Mammary epithelial cell (primary cell): ENCODE data around the gene PPT2.

Experiments
- EZH2 ChIP-seq: IDR thresholded peaks from 2 replicates; pipeline ENCODE4 v1.6.1; 2012; ENCODE audit warnings: low read length, inconsistent platforms, borderline replicate concordance
- TF ChIP-seq, protein P1 (sequence below), 2 donors: IDR thresholded peaks in 1 of 2; conservative IDR thresholded peaks in 1 of 2; 2 replicates each; pipeline ENCODE4 v1.5.1; 2011 to 2012; ENCODE audit warnings: inconsistent platforms in 2 of 2, low read length in 2 of 2, mild to moderate bottlenecking in 2 of 2, control low read depth in 1 of 2, low read depth in 1 of 2; ENCODE audit not compliant: insufficient read depth in 1 of 2; ENCODE audit errors: extremely low read depth in 1 of 2

DNA sequence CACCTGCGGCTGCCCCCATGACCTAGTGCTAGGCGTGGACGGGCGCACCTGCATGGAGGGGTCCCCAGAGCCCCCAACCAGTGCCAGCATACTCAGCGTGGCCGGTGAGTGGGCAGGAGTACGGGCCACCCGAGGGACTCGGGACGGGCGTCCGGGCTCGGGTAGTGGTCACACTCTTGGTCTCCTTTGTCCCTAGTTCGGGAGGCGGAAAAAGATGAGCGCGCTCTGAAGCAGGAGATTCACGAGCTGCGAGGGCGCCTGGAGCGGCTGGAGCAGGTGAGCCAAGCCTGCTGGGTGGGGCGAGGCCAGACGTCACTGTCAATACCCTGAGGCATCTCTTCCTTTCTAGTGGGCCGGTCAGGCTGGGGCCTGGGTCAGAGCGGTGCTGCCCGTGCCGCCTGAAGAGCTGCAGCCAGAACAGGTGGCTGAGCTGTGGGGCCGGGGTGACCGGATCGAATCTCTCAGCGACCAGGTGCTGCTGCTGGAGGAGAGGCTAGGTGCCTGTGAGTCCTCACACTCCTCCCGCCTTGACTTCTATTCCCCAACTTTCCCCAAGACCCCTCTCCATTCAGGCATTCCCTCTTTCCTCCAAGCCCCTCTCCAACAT, 13.3 kb downstream of the PPT2 start:
- TF ChIP-seq, protein P1, sequence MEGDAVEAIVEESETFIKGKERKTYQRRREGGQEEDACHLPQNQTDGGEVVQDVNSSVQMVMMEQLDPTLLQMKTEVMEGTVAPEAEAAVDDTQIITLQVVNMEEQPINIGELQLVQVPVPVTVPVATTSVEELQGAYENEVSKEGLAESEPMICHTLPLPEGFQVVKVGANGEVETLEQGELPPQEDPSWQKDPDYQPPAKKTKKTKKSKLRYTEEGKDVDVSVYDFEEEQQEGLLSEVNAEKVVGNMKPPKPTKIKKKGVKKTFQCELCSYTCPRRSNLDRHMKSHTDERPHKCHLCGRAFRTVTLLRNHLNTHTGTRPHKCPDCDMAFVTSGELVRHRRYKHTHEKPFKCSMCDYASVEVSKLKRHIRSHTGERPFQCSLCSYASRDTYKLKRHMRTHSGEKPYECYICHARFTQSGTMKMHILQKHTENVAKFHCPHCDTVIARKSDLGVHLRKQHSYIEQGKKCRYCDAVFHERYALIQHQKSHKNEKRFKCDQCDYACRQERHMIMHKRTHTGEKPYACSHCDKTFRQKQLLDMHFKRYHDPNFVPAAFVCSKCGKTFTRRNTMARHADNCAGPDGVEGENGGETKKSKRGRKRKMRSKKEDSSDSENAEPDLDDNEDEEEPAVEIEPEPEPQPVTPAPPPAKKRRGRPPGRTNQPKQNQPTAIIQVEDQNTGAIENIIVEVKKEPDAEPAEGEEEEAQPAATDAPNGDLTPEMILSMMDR (conservative IDR thresholded peaks at IDR 0.05 in 1 of 2, IDR thresholded peaks at IDR 0.05 in 1 of 2; ENCODE audit: extremely low read depth in 1 of 2, insufficient read depth in 1 of 2, low read depth in 1 of 2, low read length in 2 of 2) = no peak
- TF ChIP-seq EZH2 = no peak
